HepG2 (cell line): ENCODE results near the gene CAPN15. TPM values are rescaled to one million over a fixed set of nuclear protein-coding genes. Genes with fewer than 3 reads are reported as not detected.

ENCODE experiments used
- ATAC-seq: fragments of 200-7000 bp; cut with Tn5 transposase; 3 replicates; pipeline ENCODE4 v1.9.1; 2020; ENCODE audit warnings: mild to moderate bottlenecking, moderate library complexity
- BruUV-seq: library from RNA; stranded (reverse); fragments of 400-500 nt; replicated peaks from 2 replicates; lab custom pipeline; 2021; lab: Mats Ljungman, UMichigan
- CTCF ChIA-PET: fragments of 300-600 bp; formaldehyde crosslinking; extraction: SDS; loops from one replicate; lab custom pipeline; 2021; ENCODE audit warnings: low total read pairs, inconsistent platforms, low intra/inter-chr PET ratio; lab: Yijun Ruan, JAX
- POLR2A ChIA-PET: fragments of 350-600 bp; sonication (Branson Sonifier 250); formaldehyde crosslinking; loops from one replicate; lab custom pipeline; 2020; ENCODE audit warnings: antibody characterized with exemption, inconsistent platforms; lab: Yijun Ruan, JAX
- DNase-seq: peaks from one replicate; pipeline ENCODE4 v3.0.0-alpha.2; 2015; ENCODE audit warnings: low spot score
- FAIRE-seq: peaks from 3 replicates; lab custom pipeline; 2011; peaks lifted over from hg19 to GRCh38; lab: Jason Lieb, UNC
- H2AFZ ChIP-seq: one replicate; pipeline ENCODE4 v1.6.1; 2011; ENCODE audit warnings: low read length, inconsistent platforms
- H3K27ac ChIP-seq: fragments of 300-600 bp; 3 replicates; pipeline ENCODE4 v1.8.0; 2011; ENCODE audit warnings: mixed run types, mild to moderate bottlenecking, mixed read lengths, low read length, inconsistent platforms; ENCODE audit not compliant: insufficient read depth; ENCODE audit errors: extremely low read length
- H3K27me3 ChIP-seq, 2 experiments: fragments of 200-600 bp in 1 of 2; 2 replicates in 1 of 2; 3 replicates in 1 of 2; pipeline versions ENCODE4 v1.6.0 to v1.8.0; 2011; ENCODE audit warnings: low read length in 2 of 2, mild to moderate bottlenecking in 2 of 2, moderate library complexity in 2 of 2, inconsistent platforms in 1 of 2; ENCODE audit not compliant: insufficient read depth in 2 of 2, control insufficient read depth in 1 of 2
- H3K36me3 ChIP-seq, 2 experiments: fragments of 200-600 bp in 1 of 2; replicated peaks in 1 of 2; 2 replicates in 1 of 2; 3 replicates in 1 of 2; pipeline versions ENCODE4 v1.5.1 to v1.8.0; 2011; ENCODE audit warnings: low read length in 2 of 2, inconsistent platforms in 1 of 2; ENCODE audit not compliant: insufficient read depth in 2 of 2, control insufficient read depth in 1 of 2
- H3K4me1 ChIP-seq: 2 replicates; pipeline ENCODE4 v1.5.1; 2012; ENCODE audit warnings: low read length, inconsistent platforms; ENCODE audit not compliant: insufficient read depth
- H3K4me2 ChIP-seq: 2 replicates; pipeline ENCODE4 v1.6.0; 2011; ENCODE audit warnings: low read depth, low read length, inconsistent platforms
- H3K4me3 ChIP-seq, 3 experiments: fragments of 200-600 bp in 1 of 3; sonication (generic), shearing (Covaris generic) in 1 of 3; replicated peaks in 1 of 3; 2 replicates each; pipeline ENCODE4 v1.5.1; 2011 to 2016; ENCODE audit warnings: low read length in 3 of 3, inconsistent platforms in 2 of 3, low read depth in 2 of 3, mild to moderate bottlenecking in 2 of 3, control low read depth in 1 of 3, mixed read lengths in 1 of 3; ENCODE audit not compliant: insufficient read depth in 1 of 3
- H3K79me2 ChIP-seq: one replicate; pipeline ENCODE4 v1.6.1; 2011; ENCODE audit warnings: low read length, inconsistent platforms; ENCODE audit not compliant: insufficient read depth
- H3K9ac ChIP-seq: 2 replicates; pipeline ENCODE4 v1.6.0; 2011; ENCODE audit warnings: mild to moderate bottlenecking, low read depth, low read length, inconsistent platforms; ENCODE audit not compliant: insufficient read depth
- H3K9me3 ChIP-seq: 2 replicates; pipeline ENCODE4 v1.5.1; 2012; ENCODE audit warnings: mild to moderate bottlenecking, low read length
- H4K20me1 ChIP-seq: 2 replicates; pipeline ENCODE4 v1.6.0; 2011; ENCODE audit warnings: inconsistent platforms, mild to moderate bottlenecking, low read length, moderate library complexity; ENCODE audit not compliant: insufficient read depth
- ELF3 ChIP-seq: IDR thresholded peaks from 2 replicates; pipeline ENCODE4 v1.6.1; 2016; ENCODE audit warnings: missing genetic modification reagents, missing compliant biosample characterization
- ESRRA ChIP-seq: sonication (generic); formaldehyde crosslinking; IDR thresholded peaks from 2 replicates; pipeline ENCODE4 v1.5.1; 2020; ENCODE audit warnings: mild to moderate bottlenecking, low read depth, missing genetic modification reagents
- MYC ChIP-seq: sonication (generic); formaldehyde crosslinking; IDR thresholded peaks from 2 replicates; pipeline ENCODE4 v1.9.0; 2021; ENCODE audit warnings: missing genetic modification reagents, borderline replicate concordance
- RAD21 ChIP-seq: fragments of 450-650 bp; formaldehyde crosslinking; IDR thresholded peaks from 2 replicates; pipeline ENCODE4 v1.5.0; 2020; ENCODE audit warnings: mild to moderate bottlenecking
- SAP130 ChIP-seq: IDR thresholded peaks from 2 replicates; pipeline ENCODE4 v1.6.1; 2016; ENCODE audit warnings: low read depth
- SMC3 ChIP-seq: IDR thresholded peaks from 2 replicates; pipeline ENCODE4 v1.6.1; 2011; ENCODE audit warnings: low read length, improper control_type of control experiment
- STAG1 ChIP-seq: sonication (generic); formaldehyde crosslinking; IDR thresholded peaks from 2 replicates; pipeline ENCODE4 v1.4.0; 2020; ENCODE audit warnings: missing genetic modification reagents
- TAF1 ChIP-seq: sonication (generic); formaldehyde crosslinking; IDR thresholded peaks from 2 replicates; pipeline ENCODE4 v1.4.0; 2020; ENCODE audit warnings: missing genetic modification reagents
- THAP11 ChIP-seq: IDR thresholded peaks from 2 replicates; pipeline ENCODE4 v1.6.1; 2016; ENCODE audit warnings: missing biosample characterization, missing genetic modification reagents
- ZFP36 ChIP-seq: fragments of 150-350 bp; IDR thresholded peaks from 2 replicates; pipeline ENCODE4 v1.6.1; 2018; ENCODE audit warnings: borderline replicate concordance, low read length, low read depth; ENCODE audit not compliant: partially characterized antibody
- ZSCAN20 ChIP-seq: sonication (generic); formaldehyde crosslinking; IDR thresholded peaks from 2 replicates; pipeline ENCODE4 v1.4.0; 2020; ENCODE audit warnings: missing genetic modification reagents, mild to moderate bottlenecking, borderline replicate concordance
- WGBS: methylation state at CpG from one replicate; pipeline ENCODE4 v1.1.6; 2017; ENCODE audit warnings: low lambda C conversion rate; 5-methylcytosine and 5-hydroxymethylcytosine counted together
- in situ Hi-C: cut with HindIII; loops from 2 replicates; pipeline ENCODE4 v1.10.0; 2017; ENCODE audit warnings: low pct_unique_long_range_greater_than_20kb; ENCODE audit not compliant: extremely low pct_ligation_motif_present
- intact Hi-C: fragments of 100-400 bp; cut with micrococcal nuclease; formaldehyde crosslinking; loops from one replicate; pipeline ENCODE4 v1.10.0; 2022; ENCODE audit not compliant: unreplicated experiment
- polyA plus RNA-seq, 8 experiments: library from polyadenylated mRNA; depleted of rRNA in 3 of 8; stranded (reverse) in 7 of 8; unstranded in 1 of 8; fragments of >200 nt; fragmentation: Illumina TruSeq in 4 of 8; extraction: Trizol in 4 of 8; gene quantifications; 2 replicates each; pipeline versions ENCODE4 v1.2.1 to v1.2.3, GENCODE V29; 2011 to 2016; ENCODE audit warnings: low read depth in 4 of 8, missing spikeins in 1 of 8, mixed read lengths in 1 of 8; ENCODE audit not compliant: insufficient read depth in 1 of 8
- total RNA-seq, 5 experiments: library from RNA; depleted of rRNA; stranded (reverse); fragments of >200 nt; fragmentation: Illumina TruSeq; extraction: Trizol; gene quantifications; 2 replicates each; pipeline ENCODE4 v1.2.3, GENCODE V29; 2016; ENCODE audit warnings: low read depth in 1 of 5
- TF ChIP-seq, protein P1 (sequence below): sonication (generic); formaldehyde crosslinking; IDR thresholded peaks from 2 replicates; pipeline ENCODE4 v1.5.1; 2020; ENCODE audit warnings: mild to moderate bottlenecking, missing genetic modification reagents, moderate library complexity
- TF ChIP-seq, protein P2 (sequence below): sonication (generic); formaldehyde crosslinking; IDR thresholded peaks from 2 replicates; pipeline ENCODE4 v1.4.0; 2020; ENCODE audit warnings: missing genetic modification reagents
- TF ChIP-seq, protein P3 (sequence below): sonication (generic); formaldehyde crosslinking; IDR thresholded peaks from 2 replicates; pipeline ENCODE4 v1.5.0; 2020; ENCODE audit warnings: missing genetic modification reagents, mild to moderate bottlenecking, borderline replicate concordance

The CAPN15 gene
- total and polyA plus RNA-seq, 2 of the 13 experiments (the other 11 are each of a cell fraction or from before 2014, with no cell fraction given) = 14.9 to 24.5 TPM

DNA sequence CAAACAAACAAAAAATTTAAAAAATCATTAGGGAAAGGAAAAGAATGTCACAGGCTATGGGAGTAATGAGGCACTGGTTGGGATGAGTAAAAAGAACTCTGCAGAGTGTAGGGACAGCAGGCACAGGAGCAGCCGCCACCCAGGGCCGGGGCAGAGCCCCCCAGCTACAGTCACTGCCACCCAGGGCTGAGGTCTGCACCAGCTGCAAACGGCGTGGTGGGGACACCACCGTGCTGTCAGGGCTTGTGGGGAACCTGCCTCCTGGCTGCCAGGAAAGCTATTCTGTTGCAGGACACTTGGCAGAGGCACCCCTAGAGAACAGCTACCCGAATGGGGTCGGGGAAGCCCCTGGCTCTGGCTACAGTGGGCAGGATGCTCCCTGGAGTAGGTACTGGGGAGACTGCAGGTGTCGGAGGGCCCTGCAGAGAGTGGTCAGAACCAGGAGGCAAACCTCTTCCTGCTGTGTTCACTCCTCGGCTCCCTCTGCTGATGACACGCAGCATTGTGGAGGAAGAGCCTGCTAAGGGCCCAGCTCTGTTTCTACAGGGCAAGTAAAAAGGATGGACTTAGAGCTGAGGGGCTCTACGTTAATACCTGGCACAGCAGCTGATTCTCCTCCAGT, 32.3 kb upstream of the CAPN15 start:
- no peaks in the 10 kb centered on the region for H3K9me3 ChIP-seq
- CTCF ChIA-PET = interaction anchor here (1.5 kb wide), 1 partner anchor 104 kb away, joined by 11 read pairs; no protein-coding TSS in a partner anchor
- H3K4me3 ChIP-seq = no peak overlapping the region
- peak; percentile 59 for DNase-seq
- no peaks in the 10 kb centered on the region for H4K20me1 ChIP-seq
- intact Hi-C loops (loop anchor here (5.0 kb wide), 1 partner anchor 103 kb away; no protein-coding TSS in a partner anchor), in situ Hi-C loops (loop anchor here (5.0 kb wide), 1 partner anchor 98 kb away; the partner anchor contains the start of gene NME4)
- POLR2A ChIA-PET = interaction anchor here (0.9 kb wide), 1 partner anchor 32 kb away, joined by 3 read pairs; the partner anchor contains the start of gene CAPN15
- H2AFZ ChIP-seq = no peak overlapping the region
- no peaks in the 10 kb centered on the region for H3K27me3 ChIP-seq
- BruUV-seq = no TSS peak
- FAIRE-seq = peak; percentile 8
- 62% methylated on average over 3 of the region's 11 CpGs for WGBS
- no peaks in the 10 kb centered on the region for H3K79me2 ChIP-seq
- H3K27ac ChIP-seq = no peak overlapping the region
- no peak overlapping the region for H3K4me2 ChIP-seq
- H3K4me1 ChIP-seq = peaks cover 15% of the 10 kb centered on the region
- H3K9ac ChIP-seq = no peak overlapping the region
- peak; percentile 94 for ATAC-seq
- H3K36me3 ChIP-seq = peaks cover 26 to 60% of the 10 kb centered on the region in 2 experiments
- TF ChIP-seq, protein P1, sequence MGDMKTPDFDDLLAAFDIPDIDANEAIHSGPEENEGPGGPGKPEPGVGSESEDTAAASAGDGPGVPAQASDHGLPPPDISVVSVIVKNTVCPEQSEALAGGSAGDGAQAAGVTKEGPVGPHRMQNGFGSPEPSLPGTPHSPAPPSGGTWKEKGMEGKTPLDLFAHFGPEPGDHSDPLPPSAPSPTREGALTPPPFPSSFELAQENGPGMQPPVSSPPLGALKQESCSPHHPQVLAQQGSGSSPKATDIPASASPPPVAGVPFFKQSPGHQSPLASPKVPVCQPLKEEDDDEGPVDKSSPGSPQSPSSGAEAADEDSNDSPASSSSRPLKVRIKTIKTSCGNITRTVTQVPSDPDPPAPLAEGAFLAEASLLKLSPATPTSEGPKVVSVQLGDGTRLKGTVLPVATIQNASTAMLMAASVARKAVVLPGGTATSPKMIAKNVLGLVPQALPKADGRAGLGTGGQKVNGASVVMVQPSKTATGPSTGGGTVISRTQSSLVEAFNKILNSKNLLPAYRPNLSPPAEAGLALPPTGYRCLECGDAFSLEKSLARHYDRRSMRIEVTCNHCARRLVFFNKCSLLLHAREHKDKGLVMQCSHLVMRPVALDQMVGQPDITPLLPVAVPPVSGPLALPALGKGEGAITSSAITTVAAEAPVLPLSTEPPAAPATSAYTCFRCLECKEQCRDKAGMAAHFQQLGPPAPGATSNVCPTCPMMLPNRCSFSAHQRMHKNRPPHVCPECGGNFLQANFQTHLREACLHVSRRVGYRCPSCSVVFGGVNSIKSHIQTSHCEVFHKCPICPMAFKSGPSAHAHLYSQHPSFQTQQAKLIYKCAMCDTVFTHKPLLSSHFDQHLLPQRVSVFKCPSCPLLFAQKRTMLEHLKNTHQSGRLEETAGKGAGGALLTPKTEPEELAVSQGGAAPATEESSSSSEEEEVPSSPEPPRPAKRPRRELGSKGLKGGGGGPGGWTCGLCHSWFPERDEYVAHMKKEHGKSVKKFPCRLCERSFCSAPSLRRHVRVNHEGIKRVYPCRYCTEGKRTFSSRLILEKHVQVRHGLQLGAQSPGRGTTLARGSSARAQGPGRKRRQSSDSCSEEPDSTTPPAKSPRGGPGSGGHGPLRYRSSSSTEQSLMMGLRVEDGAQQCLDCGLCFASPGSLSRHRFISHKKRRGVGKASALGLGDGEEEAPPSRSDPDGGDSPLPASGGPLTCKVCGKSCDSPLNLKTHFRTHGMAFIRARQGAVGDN (CRISPR knock-in tag) = peak; percentile 33; the same call in 1 of the 2 replicates
- 0 out of 2 replicates have a peak, but pooled peaks have one; percentile 4 for TF ChIP-seq MYC (CRISPR knock-in tag)
- TF ChIP-seq ELF3 (CRISPR knock-in tag) = 0 out of 2 replicates have a peak, but pooled peaks have one; percentile 33
- TF ChIP-seq, protein P2, sequence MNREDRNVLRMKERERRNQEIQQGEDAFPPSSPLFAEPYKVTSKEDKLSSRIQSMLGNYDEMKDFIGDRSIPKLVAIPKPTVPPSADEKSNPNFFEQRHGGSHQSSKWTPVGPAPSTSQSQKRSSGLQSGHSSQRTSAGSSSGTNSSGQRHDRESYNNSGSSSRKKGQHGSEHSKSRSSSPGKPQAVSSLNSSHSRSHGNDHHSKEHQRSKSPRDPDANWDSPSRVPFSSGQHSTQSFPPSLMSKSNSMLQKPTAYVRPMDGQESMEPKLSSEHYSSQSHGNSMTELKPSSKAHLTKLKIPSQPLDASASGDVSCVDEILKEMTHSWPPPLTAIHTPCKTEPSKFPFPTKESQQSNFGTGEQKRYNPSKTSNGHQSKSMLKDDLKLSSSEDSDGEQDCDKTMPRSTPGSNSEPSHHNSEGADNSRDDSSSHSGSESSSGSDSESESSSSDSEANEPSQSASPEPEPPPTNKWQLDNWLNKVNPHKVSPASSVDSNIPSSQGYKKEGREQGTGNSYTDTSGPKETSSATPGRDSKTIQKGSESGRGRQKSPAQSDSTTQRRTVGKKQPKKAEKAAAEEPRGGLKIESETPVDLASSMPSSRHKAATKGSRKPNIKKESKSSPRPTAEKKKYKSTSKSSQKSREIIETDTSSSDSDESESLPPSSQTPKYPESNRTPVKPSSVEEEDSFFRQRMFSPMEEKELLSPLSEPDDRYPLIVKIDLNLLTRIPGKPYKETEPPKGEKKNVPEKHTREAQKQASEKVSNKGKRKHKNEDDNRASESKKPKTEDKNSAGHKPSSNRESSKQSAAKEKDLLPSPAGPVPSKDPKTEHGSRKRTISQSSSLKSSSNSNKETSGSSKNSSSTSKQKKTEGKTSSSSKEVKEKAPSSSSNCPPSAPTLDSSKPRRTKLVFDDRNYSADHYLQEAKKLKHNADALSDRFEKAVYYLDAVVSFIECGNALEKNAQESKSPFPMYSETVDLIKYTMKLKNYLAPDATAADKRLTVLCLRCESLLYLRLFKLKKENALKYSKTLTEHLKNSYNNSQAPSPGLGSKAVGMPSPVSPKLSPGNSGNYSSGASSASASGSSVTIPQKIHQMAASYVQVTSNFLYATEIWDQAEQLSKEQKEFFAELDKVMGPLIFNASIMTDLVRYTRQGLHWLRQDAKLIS (CRISPR knock-in tag) = no peak
- peak; percentile 77 for TF ChIP-seq SMC3
- TF ChIP-seq ESRRA (CRISPR knock-in tag) = no peak
- peak; percentile 30; the same call in 1 of the 2 replicates for TF ChIP-seq THAP11 (CRISPR knock-in tag)
- TF ChIP-seq ZSCAN20 (CRISPR knock-in tag) = no peak
- TF ChIP-seq STAG1 (CRISPR knock-in tag) = peak; percentile 65
- no peak for TF ChIP-seq TAF1 (CRISPR knock-in tag)
- TF ChIP-seq ZFP36 = no peak
- peak; percentile 67 for TF ChIP-seq RAD21 (CRISPR knock-in tag)
- 0 out of 2 replicates have a peak, but pooled peaks have one; percentile 33 for TF ChIP-seq SAP130
- TF ChIP-seq, protein P3, sequence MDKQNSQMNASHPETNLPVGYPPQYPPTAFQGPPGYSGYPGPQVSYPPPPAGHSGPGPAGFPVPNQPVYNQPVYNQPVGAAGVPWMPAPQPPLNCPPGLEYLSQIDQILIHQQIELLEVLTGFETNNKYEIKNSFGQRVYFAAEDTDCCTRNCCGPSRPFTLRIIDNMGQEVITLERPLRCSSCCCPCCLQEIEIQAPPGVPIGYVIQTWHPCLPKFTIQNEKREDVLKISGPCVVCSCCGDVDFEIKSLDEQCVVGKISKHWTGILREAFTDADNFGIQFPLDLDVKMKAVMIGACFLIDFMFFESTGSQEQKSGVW = no peak
